Activated CD4-positive, alpha-beta memory T cell treated with anti-CD3 and anti-CD28 coated beads for 36 hours (primary cell): ENCODE data around the gene EFNA4. TPM values are rescaled to one million over a fixed set of nuclear protein-coding genes. Genes with fewer than 3 reads are reported as not detected.

ENCODE experiments used
- CTCF ChIA-PET: fragments of 350-600 bp; sonication (Branson Sonifier 250); formaldehyde crosslinking; loops from one replicate; lab custom pipeline; 2021; ENCODE audit warnings: antibody characterized with exemption, inconsistent platforms; lab: Charles Lee
- POLR2A ChIA-PET: fragments of 350-600 bp; sonication (Branson Sonifier 250); formaldehyde crosslinking; loops from one replicate; lab custom pipeline; 2021; ENCODE audit warnings: antibody characterized with exemption; lab: Charles Lee
- DNase-seq: peaks from one replicate; pipeline ENCODE4 v3.0.0-alpha.2; 2020
- H3K27ac Mint-ChIP-seq: one replicate; pipeline ENCODE4 v1.8.0; 2021; ENCODE audit warnings: mixed read lengths
- H3K27me3 Mint-ChIP-seq: one replicate; pipeline ENCODE4 v1.8.0; 2021; ENCODE audit warnings: mixed read lengths
- H3K36me3 Mint-ChIP-seq: one replicate; pipeline ENCODE4 v1.8.0; 2021; ENCODE audit warnings: mixed read lengths
- H3K4me1 Mint-ChIP-seq: one replicate; pipeline ENCODE4 v1.8.0; 2021; ENCODE audit warnings: low read depth, mixed read lengths
- H3K4me3 Mint-ChIP-seq: one replicate; pipeline ENCODE4 v1.8.0; 2021; ENCODE audit warnings: mild to moderate bottlenecking, mixed read lengths
- H3K9me3 Mint-ChIP-seq: one replicate; pipeline ENCODE4 v1.8.0; 2021; ENCODE audit warnings: mixed read lengths
- intact Hi-C: fragments of 100-400 bp; cut with micrococcal nuclease; formaldehyde crosslinking; loops from one replicate; pipeline ENCODE4 v1.15.1; 2023
- total RNA-seq, 2 experiments: library from RNA; stranded (reverse); gene quantifications; one replicate each; pipeline ENCODE4 v1.2.3, GENCODE V29; 2021

Gene EFNA4
- total RNA-seq, 2 experiments from 2014 or later, result 5.0 to 6.1 TPM

DNA sequence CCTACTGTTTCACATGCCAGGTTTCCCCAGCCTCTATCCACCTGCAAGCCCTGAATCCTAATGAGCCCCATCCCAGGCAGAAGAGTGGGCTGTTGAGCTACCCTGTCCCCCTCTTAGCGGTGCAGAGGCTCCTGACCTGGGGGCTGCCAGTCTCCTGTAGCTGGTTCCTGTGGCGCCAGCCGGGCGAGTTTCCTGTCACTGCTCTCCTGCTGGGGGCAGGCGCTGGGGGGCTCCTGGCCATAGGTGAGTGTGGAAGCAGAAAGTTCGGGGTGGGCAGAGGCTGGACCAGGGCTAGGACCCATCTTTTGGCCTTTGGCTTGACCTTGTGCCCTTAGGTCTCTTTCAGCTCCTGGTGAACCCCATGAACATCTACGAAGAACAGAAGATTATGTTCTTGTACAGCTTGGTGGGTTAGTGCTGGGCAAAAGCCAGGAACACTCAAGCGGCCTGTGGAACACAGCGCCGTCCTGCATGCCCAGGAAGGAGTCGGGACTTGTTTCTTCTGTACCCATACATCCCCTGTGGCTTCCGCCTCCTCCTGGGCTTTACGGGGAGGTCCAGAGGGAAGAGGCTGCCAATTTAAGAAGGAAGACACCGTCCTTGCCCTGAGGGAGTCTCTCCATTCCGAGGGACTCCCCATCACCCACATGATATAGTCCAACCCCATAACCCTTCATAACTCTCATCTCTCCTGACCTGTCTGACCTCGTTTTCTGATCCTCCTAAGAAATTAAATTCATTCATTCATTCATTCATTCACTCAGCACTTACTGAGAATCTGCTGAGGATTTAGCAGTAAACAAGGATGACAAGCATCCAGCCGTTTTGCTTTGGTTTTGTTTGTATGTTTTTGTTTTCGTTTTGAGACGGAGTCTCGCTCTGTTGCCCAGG lies 29.0 kb upstream of the EFNA4 start:
- no peak overlapping the region for H3K27ac Mint-ChIP-seq
- POLR2A ChIA-PET, result no interaction called here

GRCh38 chr1:155035936-155036335 lies 27.6 kb upstream of the EFNA4 start:
- intact Hi-C loops, result no loop called here
- Mint-ChIP-seq H3K36me3 (no peaks in the 10 kb centered on the region), H3K27ac (no peak overlapping the region), H3K9me3 (no peaks in the 10 kb centered on the region), H3K4me3 (no peak overlapping the region), H3K27me3 (peaks cover 2% of the 10 kb centered on the region), H3K4me1 (no peaks in the 10 kb centered on the region)
- DNase-seq, result no peak
- ChIA-PET POLR2A (no interaction called here), CTCF (interaction anchor here (1.0 to 2.3 kb wide), 3 partner anchors 8 to 15 kb away, joined by 3 to 6 read pairs (median 3); partner anchors contain the start of gene ADAM15)

More for the DNA sequence above, 29.0 kb upstream of the EFNA4 start:
- Mint-ChIP-seq H3K9me3 (no peaks in the 10 kb centered on the region), H3K36me3 (no peaks in the 10 kb centered on the region), H3K4me1 (no peaks in the 10 kb centered on the region), H3K27me3 (peaks cover 2% of the 10 kb centered on the region), H3K4me3 (no peak overlapping the region)
- intact Hi-C loops, result no loop called here
- no peak for DNase-seq
- CTCF ChIA-PET, result interaction anchor here (0.6 to 2.3 kb wide), 5 partner anchors 9 to 182 kb away, joined by 3 to 6 read pairs (median 3); partner anchors contain the start of gene ADAM15

DNA sequence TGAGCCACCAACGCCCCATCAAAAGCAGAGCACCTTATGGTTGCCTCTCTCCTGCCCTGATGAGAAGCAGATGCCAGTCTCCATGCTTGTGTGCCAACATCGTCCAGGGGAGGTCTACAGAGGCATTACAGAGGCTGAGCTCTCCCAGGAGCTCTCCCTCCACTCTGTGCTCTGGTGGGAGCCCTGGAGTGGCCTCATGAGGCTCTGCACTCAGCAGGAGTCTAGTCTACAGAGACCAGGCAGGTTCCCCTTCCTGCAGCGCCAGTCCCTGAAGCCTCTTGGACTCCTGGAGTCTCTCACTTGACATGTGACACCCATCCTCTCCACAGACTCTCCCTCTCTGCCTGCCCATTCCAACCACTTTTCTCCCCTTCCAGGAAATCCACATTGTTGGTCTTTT lies 26.5 kb upstream of the EFNA4 start:
- Mint-ChIP-seq H3K9me3 (no peaks in the 10 kb centered on the region), H3K27ac (no peak overlapping the region), H3K27me3 (peaks cover 2% of the 10 kb centered on the region), H3K4me3 (no peak overlapping the region), H3K4me1 (no peaks in the 10 kb centered on the region), H3K36me3 (no peaks in the 10 kb centered on the region)
- CTCF ChIA-PET, result interaction anchor here (5.2 kb wide), 1 partner anchor 13 kb away, joined by 23 read pairs; the partner anchor contains the start of gene ADAM15
- POLR2A ChIA-PET, result no interaction called here
- DNase-seq, result no peak
- intact Hi-C loops, result no loop called here

DNA sequence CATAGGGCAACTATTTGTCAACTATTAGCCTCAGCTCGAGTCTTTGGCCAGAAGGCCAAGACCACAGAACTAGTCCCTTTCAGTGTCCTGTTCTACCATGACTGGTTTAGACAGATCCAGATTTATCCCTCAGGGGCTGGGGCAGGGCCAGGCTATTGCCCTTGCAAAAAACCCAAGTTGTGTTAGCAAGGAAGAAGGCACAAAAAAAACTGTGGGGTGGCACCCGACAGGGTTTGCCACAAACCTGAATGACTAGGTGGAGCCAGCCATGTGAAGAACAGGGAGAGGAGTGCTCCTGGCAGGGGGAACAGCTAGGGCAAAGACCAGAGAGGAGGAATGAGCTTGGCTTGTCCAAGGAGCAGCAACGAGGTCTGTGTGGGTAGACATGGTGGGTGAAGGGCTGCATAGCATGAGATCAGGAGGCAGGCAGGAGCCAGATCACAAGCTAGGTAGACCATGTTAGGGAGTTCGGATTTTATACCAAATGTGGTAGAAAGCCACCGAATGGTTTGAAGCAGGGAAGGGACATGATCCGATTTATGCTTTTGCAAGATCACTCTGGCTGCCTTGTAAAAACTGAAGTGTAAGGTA lies 25.6 kb upstream of the EFNA4 start:
- intact Hi-C loops, result no loop called here
- H3K27ac Mint-ChIP-seq, result no peak overlapping the region
- ChIA-PET CTCF (interaction anchor here (1.0 to 5.2 kb wide), 3 partner anchors 12 to 43 kb away, joined by 3 to 23 read pairs (median 10); partner anchors contain the start of gene ADAM15), POLR2A (no interaction called here)
- H3K27me3 Mint-ChIP-seq, result peaks cover 2% of the 10 kb centered on the region
- H3K36me3 Mint-ChIP-seq, result no peaks in the 10 kb centered on the region
- no peaks in the 10 kb centered on the region for H3K4me1 Mint-ChIP-seq
- no peak for DNase-seq
- no peak overlapping the region for H3K4me3 Mint-ChIP-seq
- no peaks in the 10 kb centered on the region for H3K9me3 Mint-ChIP-seq

DNA sequence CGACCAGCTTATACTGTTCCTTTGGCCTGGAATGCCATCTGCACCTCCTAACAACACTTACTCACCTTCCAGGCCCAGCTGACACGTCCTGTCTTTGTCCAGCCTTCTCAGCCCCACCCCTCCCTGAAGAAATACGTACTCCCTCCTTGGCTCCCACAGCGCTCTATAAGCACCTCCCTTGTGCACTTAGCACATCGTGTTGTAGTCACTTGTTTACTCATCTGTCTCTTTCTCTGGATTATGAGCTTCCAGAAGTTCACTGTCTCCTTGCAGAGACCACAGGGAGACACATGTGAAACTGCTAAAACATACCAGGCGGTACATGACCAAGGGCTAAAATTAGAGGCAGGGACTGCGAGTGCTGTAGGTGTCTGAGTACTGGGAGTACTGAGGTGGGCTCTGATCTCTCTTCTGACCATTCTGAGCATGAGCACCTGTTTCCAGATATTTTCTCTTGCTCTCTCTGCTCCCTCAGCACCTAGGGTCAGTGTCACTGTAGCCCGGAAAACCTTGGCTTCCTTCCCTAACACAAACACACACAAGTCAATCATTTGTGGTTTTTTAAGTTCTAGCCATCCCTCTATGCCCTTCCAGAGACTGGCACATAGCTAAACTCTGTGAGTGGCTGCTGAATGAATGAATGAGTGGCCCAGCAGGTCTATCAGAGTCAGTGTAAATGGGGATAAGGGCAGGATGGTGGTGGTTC lies 24.8 kb upstream of the EFNA4 start:
- Mint-ChIP-seq H3K27ac (no peak overlapping the region), H3K4me3 (no peak overlapping the region), H3K36me3 (no peaks in the 10 kb centered on the region), H3K9me3 (no peaks in the 10 kb centered on the region), H3K4me1 (no peaks in the 10 kb centered on the region), H3K27me3 (peaks cover 2% of the 10 kb centered on the region)
- ChIA-PET CTCF (interaction anchor here (0.5 to 5.2 kb wide), 6 partner anchors 12 to 166 kb away, joined by 3 to 23 read pairs (median 4); partner anchors contain the start of gene ADAM15), POLR2A (no interaction called here)
- intact Hi-C loops, result no loop called here
- DNase-seq, result no peak

GRCh38 chr1:155039308-155039669 lies 24.3 kb upstream of the EFNA4 start:
- intact Hi-C loops, result no loop called here
- H3K36me3 Mint-ChIP-seq, result no peaks in the 10 kb centered on the region
- no peaks in the 10 kb centered on the region for H3K9me3 Mint-ChIP-seq
- ChIA-PET POLR2A (no interaction called here), CTCF (interaction anchor here (0.5 to 5.2 kb wide), 6 partner anchors 11 to 166 kb away, joined by 3 to 23 read pairs (median 4); partner anchors contain the start of gene ADAM15)
- no peak overlapping the region for H3K27ac Mint-ChIP-seq
- no peak overlapping the region for H3K4me3 Mint-ChIP-seq
- peaks cover 2% of the 10 kb centered on the region for H3K27me3 Mint-ChIP-seq
- H3K4me1 Mint-ChIP-seq, result no peaks in the 10 kb centered on the region
- DNase-seq, result no peak

GRCh38 chr1:155040358-155041093 lies 23.0 kb upstream of the EFNA4 start:
- Mint-ChIP-seq H3K27me3 (peaks cover 2% of the 10 kb centered on the region), H3K36me3 (no peaks in the 10 kb centered on the region), H3K4me3 (no peak overlapping the region), H3K27ac (no peak overlapping the region), H3K4me1 (peaks cover 7% of the 10 kb centered on the region), H3K9me3 (no peaks in the 10 kb centered on the region)
- DNase-seq, result no peak
- intact Hi-C loops, result no loop called here
- POLR2A ChIA-PET, result interaction anchor here (1.1 kb wide), 1 partner anchor 20 kb away, joined by 3 read pairs; no protein-coding TSS in a partner anchor
- CTCF ChIA-PET, result interaction anchor here (1.0 to 15.3 kb wide), 5 partner anchors 10 to 481 kb away, joined by 3 to 245 read pairs (median 4); partner anchors contain the start of genes ADAM15 and EFNA4

DNA sequence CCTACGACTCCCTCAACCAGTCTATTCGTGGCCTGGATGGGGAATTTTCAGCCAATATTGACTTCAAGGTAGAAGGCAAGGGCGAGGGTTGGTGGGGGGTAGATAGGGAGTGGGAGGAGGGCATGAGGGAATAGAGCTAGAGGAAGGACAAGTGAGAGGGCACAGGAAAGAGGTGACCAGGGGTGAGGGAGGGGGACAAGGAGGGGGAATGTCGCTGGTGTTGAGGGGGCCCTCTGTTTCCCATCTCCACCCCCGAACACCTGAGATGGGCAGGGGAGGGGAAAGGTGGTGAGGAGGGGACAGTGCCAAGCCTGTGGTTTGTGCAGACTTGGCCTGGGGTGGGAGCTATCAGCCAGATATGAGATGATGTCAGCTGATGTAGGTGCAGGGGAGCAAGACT lies 20.8 kb upstream of the EFNA4 start:
- intact Hi-C loops, result no loop called here
- no peaks in the 10 kb centered on the region for H3K36me3 Mint-ChIP-seq
- H3K4me3 Mint-ChIP-seq, result no peak overlapping the region
- peaks cover 7% of the 10 kb centered on the region for H3K4me1 Mint-ChIP-seq
- H3K9me3 Mint-ChIP-seq, result no peaks in the 10 kb centered on the region
- H3K27me3 Mint-ChIP-seq, result peaks cover 2% of the 10 kb centered on the region
- CTCF ChIA-PET, result interaction anchor here (1.3 to 15.3 kb wide), 5 partner anchors 17 to 125 kb away, joined by 5 to 245 read pairs (median 19); partner anchors contain the start of gene EFNA4
- DNase-seq, result no peak
- H3K27ac Mint-ChIP-seq, result no peak overlapping the region
- POLR2A ChIA-PET, result no interaction called here

DNA sequence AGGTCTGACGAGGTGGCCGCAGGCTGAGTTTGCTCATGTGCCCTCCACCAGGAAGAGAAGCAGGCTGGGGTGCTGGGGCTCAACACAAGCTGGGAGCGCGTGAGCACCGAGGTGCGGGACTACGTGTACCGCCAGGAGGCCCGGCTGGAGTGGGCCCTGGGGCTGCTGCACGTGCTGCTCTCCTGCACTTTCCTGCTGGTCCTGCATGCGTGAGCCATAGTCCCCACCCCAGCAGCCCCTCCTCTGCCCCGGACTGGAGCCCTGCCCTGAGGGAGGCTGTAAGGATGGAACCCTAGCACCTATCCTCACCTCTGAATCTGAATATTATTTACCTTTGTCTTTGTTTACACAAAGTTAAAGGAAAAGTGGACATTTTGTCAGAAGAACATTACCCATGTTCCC lies 20.2 kb upstream of the EFNA4 start:
- Mint-ChIP-seq H3K4me3 (no peak overlapping the region), H3K27me3 (peaks cover 2% of the 10 kb centered on the region), H3K27ac (no peak overlapping the region), H3K9me3 (no peaks in the 10 kb centered on the region), H3K36me3 (no peaks in the 10 kb centered on the region), H3K4me1 (peaks cover 7% of the 10 kb centered on the region)
- ChIA-PET POLR2A (no interaction called here), CTCF (interaction anchor here (0.9 to 15.3 kb wide), 18 partner anchors 9 to 129 kb away, joined by 3 to 245 read pairs (median 6); partner anchors contain the start of genes DCST1, EFNA4, KRTCAP2 and PBXIP1)
- intact Hi-C loops, result no loop called here
- no peak for DNase-seq

GRCh38 chr1:155043793-155044192 lies 19.7 kb upstream of the EFNA4 start:
- Mint-ChIP-seq H3K36me3 (no peaks in the 10 kb centered on the region), H3K4me3 (no peak overlapping the region), H3K27ac (no peak overlapping the region), H3K27me3 (peaks cover 2% of the 10 kb centered on the region), H3K9me3 (no peaks in the 10 kb centered on the region), H3K4me1 (peaks cover 7% of the 10 kb centered on the region)
- intact Hi-C loops, result loop anchor here (2.0 kb wide), 1 partner anchor 41 kb away; no protein-coding TSS in a partner anchor
- DNase-seq, result no peak
- ChIA-PET POLR2A (no interaction called here), CTCF (interaction anchor here (0.9 to 15.3 kb wide), 24 partner anchors 9 to 134 kb away, joined by 3 to 245 read pairs (median 6); partner anchors contain the start of genes DCST1, EFNA3, EFNA4 and KRTCAP2)

DNA sequence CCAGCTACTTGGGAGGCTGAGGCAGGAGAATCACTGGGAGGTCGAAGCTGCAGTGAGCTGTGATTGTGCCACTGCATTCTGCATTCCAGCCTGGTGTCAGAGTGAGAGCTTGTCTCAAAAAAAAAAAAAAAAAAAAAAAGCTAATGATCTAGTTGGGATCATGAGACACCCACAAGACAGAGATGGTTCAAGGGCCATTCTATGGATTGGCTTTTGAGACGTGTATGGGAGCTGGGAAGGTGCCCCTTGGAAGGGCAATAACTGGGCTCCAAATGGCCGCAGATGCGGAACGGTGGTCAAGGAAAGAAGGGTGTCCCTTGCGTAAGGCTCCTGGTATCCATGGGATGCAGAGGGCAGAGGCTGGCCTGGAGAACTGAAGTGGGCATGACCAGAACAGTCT lies 19.2 kb upstream of the EFNA4 start:
- intact Hi-C loops, result loop anchor here (2.0 kb wide), 1 partner anchor 40 kb away; no protein-coding TSS in a partner anchor
- CTCF ChIA-PET, result interaction anchor here (0.6 to 15.3 kb wide), 27 partner anchors 10 to 133 kb away, joined by 3 to 245 read pairs (median 5); partner anchors contain the start of genes DCST1, EFNA3, EFNA4 and KRTCAP2
- POLR2A ChIA-PET, result interaction anchor here (1.5 kb wide), 1 partner anchor 41 kb away, joined by 4 read pairs; no protein-coding TSS in a partner anchor

More for the DNA sequence above, 19.2 kb upstream of the EFNA4 start:
- Mint-ChIP-seq H3K36me3 (no peaks in the 10 kb centered on the region), H3K27ac (no peak overlapping the region), H3K9me3 (no peaks in the 10 kb centered on the region), H3K27me3 (peaks cover under 1% of the 10 kb centered on the region), H3K4me3 (no peak overlapping the region), H3K4me1 (peaks cover 7% of the 10 kb centered on the region)
- no peak for DNase-seq
